ENCODE data around the gene SLC19A1. TPM values are rescaled to one million over a fixed set of nuclear protein-coding genes. Genes with fewer than 3 reads are reported as not detected.
A peak's percentile ranks its signal among the peaks of the same experiment; 100 is the strongest.

Gene SLC19A1
- polyA plus RNA-seq, 3 donors, result 25.0 to 53.0 (median 39.9) TPM

GRCh38 chr21:45458281-45459170 is 83.7 kb downstream of the SLC19A1 start:
- intact Hi-C loops (cut with micrococcal nuclease), result no loop called here
- Histone ChIP-seq H3K79me2 (ENCODE audit: insufficient read depth, low read length) (no peaks in the 10 kb centered on the region), H3K4me3 (replicated peaks in 1 of 3; ENCODE audit: low read depth in 2 of 3, low read length in 3 of 3) (no peak overlapping the region), H3K27me3 (ENCODE audit: control insufficient read depth in 2 of 2, insufficient read depth in 2 of 2, low read length in 2 of 2) (no peaks in the 10 kb centered on the region), H3K4me1 (ENCODE audit: control insufficient read depth in 1 of 2, insufficient read depth in 2 of 2, low read length in 2 of 2) (no peaks in the 10 kb centered on the region), H3K9ac (ENCODE audit: insufficient read depth, low read length, poor library complexity, severe bottlenecking) (no peak overlapping the region), H3K36me3 (replicated peaks in 1 of 2; ENCODE audit: control insufficient read depth in 1 of 2, insufficient read depth in 2 of 2, low read length in 2 of 2) (no peaks in the 10 kb centered on the region), H4K20me1 (ENCODE audit: insufficient read depth, low read length) (no peaks in the 10 kb centered on the region), H3K9me3 (replicated peaks in 1 of 2; ENCODE audit: control insufficient read depth in 1 of 2, insufficient read depth in 1 of 2, low read length in 2 of 2) (peaks cover 0 to 4% of the 10 kb centered on the region in 2 donors), H2AFZ (ENCODE audit: insufficient read depth, low read depth, low read length, poor library complexity, severe bottlenecking) (no peak overlapping the region), H3K4me2 (replicated peaks; ENCODE audit: extremely low read depth, low read length, poor library complexity, severe bottlenecking) (no peak overlapping the region), H3K27ac (ENCODE audit: low read depth in 1 of 2, low read length in 2 of 2) (no peak overlapping the region)
- Mint-ChIP-seq H3K4me3 (no peak overlapping the region), H3K27me3 (ENCODE audit: low read depth in 3 of 3) (peaks cover 2 to 17% (median 14%) of the 10 kb centered on the region in 3 donors), H3K36me3 (no peaks in the 10 kb centered on the region), H3K27ac (no peak overlapping the region), H3K9me3 (peaks cover 0 to 17% (median 8%) of the 10 kb centered on the region in 7 donors), H3K4me1 (no peaks in the 10 kb centered on the region)
- TF ChIP-seq, protein P1, sequence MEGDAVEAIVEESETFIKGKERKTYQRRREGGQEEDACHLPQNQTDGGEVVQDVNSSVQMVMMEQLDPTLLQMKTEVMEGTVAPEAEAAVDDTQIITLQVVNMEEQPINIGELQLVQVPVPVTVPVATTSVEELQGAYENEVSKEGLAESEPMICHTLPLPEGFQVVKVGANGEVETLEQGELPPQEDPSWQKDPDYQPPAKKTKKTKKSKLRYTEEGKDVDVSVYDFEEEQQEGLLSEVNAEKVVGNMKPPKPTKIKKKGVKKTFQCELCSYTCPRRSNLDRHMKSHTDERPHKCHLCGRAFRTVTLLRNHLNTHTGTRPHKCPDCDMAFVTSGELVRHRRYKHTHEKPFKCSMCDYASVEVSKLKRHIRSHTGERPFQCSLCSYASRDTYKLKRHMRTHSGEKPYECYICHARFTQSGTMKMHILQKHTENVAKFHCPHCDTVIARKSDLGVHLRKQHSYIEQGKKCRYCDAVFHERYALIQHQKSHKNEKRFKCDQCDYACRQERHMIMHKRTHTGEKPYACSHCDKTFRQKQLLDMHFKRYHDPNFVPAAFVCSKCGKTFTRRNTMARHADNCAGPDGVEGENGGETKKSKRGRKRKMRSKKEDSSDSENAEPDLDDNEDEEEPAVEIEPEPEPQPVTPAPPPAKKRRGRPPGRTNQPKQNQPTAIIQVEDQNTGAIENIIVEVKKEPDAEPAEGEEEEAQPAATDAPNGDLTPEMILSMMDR (IDR thresholded peaks at IDR 0.05), result no peak
- no peak for DNase-seq
- WGBS (ENCODE audit: insufficient coverage), result 91% methylated on average over 29 of the region's 30 CpGs

GRCh38 chr21:45457832-45458172 is 84.4 kb downstream of the SLC19A1 start:
- Histone ChIP-seq H3K9me3 (replicated peaks in 1 of 2; ENCODE audit: control insufficient read depth in 1 of 2, insufficient read depth in 1 of 2, low read length in 2 of 2) (peaks cover 6% of the 10 kb centered on the region in 2 donors), H3K9ac (ENCODE audit: insufficient read depth, low read length, poor library complexity, severe bottlenecking) (no peak overlapping the region), H3K4me2 (replicated peaks; ENCODE audit: extremely low read depth, low read length, poor library complexity, severe bottlenecking) (no peak overlapping the region), H3K4me1 (ENCODE audit: control insufficient read depth in 1 of 2, insufficient read depth in 2 of 2, low read length in 2 of 2) (no peaks in the 10 kb centered on the region), H2AFZ (ENCODE audit: insufficient read depth, low read depth, low read length, poor library complexity, severe bottlenecking) (no peak overlapping the region), H3K27me3 (ENCODE audit: control insufficient read depth in 2 of 2, insufficient read depth in 2 of 2, low read length in 2 of 2) (no peaks in the 10 kb centered on the region), H3K4me3 (replicated peaks in 1 of 3; ENCODE audit: low read depth in 2 of 3, low read length in 3 of 3) (no peak overlapping the region), H3K36me3 (replicated peaks in 1 of 2; ENCODE audit: control insufficient read depth in 1 of 2, insufficient read depth in 2 of 2, low read length in 2 of 2) (no peaks in the 10 kb centered on the region), H4K20me1 (ENCODE audit: insufficient read depth, low read length) (no peaks in the 10 kb centered on the region), H3K27ac (ENCODE audit: low read depth in 1 of 2, low read length in 2 of 2) (no peak overlapping the region), H3K79me2 (ENCODE audit: insufficient read depth, low read length) (no peaks in the 10 kb centered on the region)
- Mint-ChIP-seq H3K36me3 (no peaks in the 10 kb centered on the region), H3K27ac (peak overlapping the region in 1 of 7 donors; percentile 41), H3K4me3 (no peak overlapping the region), H3K4me1 (no peaks in the 10 kb centered on the region), H3K27me3 (ENCODE audit: low read depth in 3 of 3) (peaks cover 2 to 17% (median 10%) of the 10 kb centered on the region in 3 donors), H3K9me3 (peaks cover 0 to 11% (median 8%) of the 10 kb centered on the region in 7 donors)
- WGBS (ENCODE audit: insufficient coverage), result 86% methylated on average over 8 of the region's 9 CpGs
- TF ChIP-seq, protein P1 (IDR thresholded peaks at IDR 0.05), result no peak
- intact Hi-C loops (cut with micrococcal nuclease), result no loop called here
- no peak for DNase-seq
